Mesenchymal stem cell (in vitro differentiated cells and primary cell): ENCODE results near the gene BRAT1.

Experiments used
- DNase-seq: peaks from one replicate; pipeline ENCODE4 v3.0.0-alpha.2; 2013
- H2AFZ ChIP-seq: one replicate; pipeline ENCODE4 v1.6.1; 2013; ENCODE audit warnings: low read depth, mild to moderate bottlenecking, control low read depth, inconsistent platforms, low read length, moderate library complexity
- H2AK5ac ChIP-seq: 2 replicates; pipeline ENCODE4 v1.6.1; 2013; ENCODE audit warnings: low read length, moderate library complexity, mild to moderate bottlenecking, inconsistent platforms; ENCODE audit not compliant: severe bottlenecking
- H2BK120ac ChIP-seq: one replicate; pipeline ENCODE4 v1.6.1; 2013; ENCODE audit warnings: low read depth, mild to moderate bottlenecking, inconsistent platforms, low read length, moderate library complexity
- H2BK12ac ChIP-seq, 2 experiments: one replicate each; pipeline ENCODE4 v1.6.1; 2013; ENCODE audit warnings: inconsistent platforms in 2 of 2, low read length in 2 of 2, mild to moderate bottlenecking in 2 of 2, moderate library complexity in 2 of 2, control low read depth in 1 of 2
- H2BK15ac ChIP-seq: one replicate; pipeline ENCODE4 v1.6.1; 2013; ENCODE audit warnings: mild to moderate bottlenecking, low read depth, inconsistent platforms; ENCODE audit not compliant: poor library complexity, severe bottlenecking
- H2BK5ac ChIP-seq: 2 replicates; pipeline ENCODE4 v1.6.1; 2013; ENCODE audit warnings: low read depth, mild to moderate bottlenecking, low read length, control low read depth, inconsistent platforms; ENCODE audit not compliant: poor library complexity, severe bottlenecking
- H3K14ac ChIP-seq, 2 experiments: one replicate each; pipeline ENCODE4 v1.6.1; 2013; ENCODE audit warnings: inconsistent platforms in 2 of 2, low read length in 2 of 2, control low read depth in 1 of 2, mild to moderate bottlenecking in 1 of 2, moderate library complexity in 1 of 2
- H3K18ac ChIP-seq, 2 experiments: one replicate each; pipeline ENCODE4 v1.6.1; 2013; ENCODE audit warnings: inconsistent platforms in 2 of 2, low read length in 2 of 2, control low read depth in 1 of 2, low read depth in 1 of 2, mild to moderate bottlenecking in 1 of 2
- H3K23ac ChIP-seq, 2 experiments: one replicate each; pipeline ENCODE4 v1.6.1; 2013; ENCODE audit warnings: inconsistent platforms in 2 of 2, low read length in 2 of 2, mild to moderate bottlenecking in 2 of 2, moderate library complexity in 2 of 2, control low read depth in 1 of 2
- H3K27ac ChIP-seq: 2 replicates; pipeline ENCODE4 v1.5.1; 2013; ENCODE audit warnings: mild to moderate bottlenecking, moderate library complexity, low read length, control low read depth, inconsistent platforms; ENCODE audit not compliant: poor library complexity, severe bottlenecking
- H3K27me3 ChIP-seq, 2 experiments: 2 replicates each; pipeline versions ENCODE4 v1.6.1 to v1.7.0; 2013; ENCODE audit warnings: low read length in 2 of 2, mild to moderate bottlenecking in 2 of 2, moderate library complexity in 2 of 2, control low read depth in 1 of 2, inconsistent platforms in 1 of 2; ENCODE audit not compliant: control insufficient read depth in 1 of 2, insufficient read depth in 1 of 2
- H3K36me3 ChIP-seq, 2 experiments: 2 replicates each; pipeline versions ENCODE4 v1.6.1 to v1.7.0; 2013; ENCODE audit warnings: low read length in 2 of 2, control low read depth in 1 of 2, inconsistent platforms in 1 of 2, low read depth in 1 of 2, mild to moderate bottlenecking in 1 of 2; ENCODE audit not compliant: insufficient read depth in 2 of 2, control insufficient read depth in 1 of 2
- H3K4ac ChIP-seq, 2 experiments: one replicate each; pipeline ENCODE4 v1.6.1; 2013; ENCODE audit warnings: inconsistent platforms in 2 of 2, low read length in 2 of 2, mild to moderate bottlenecking in 2 of 2, moderate library complexity in 2 of 2, control low read depth in 1 of 2, low read depth in 1 of 2
- H3K4me1 ChIP-seq: 2 replicates; pipeline ENCODE4 v1.6.1; 2013; ENCODE audit warnings: low read depth, low read length, control low read depth; ENCODE audit not compliant: control insufficient read depth, insufficient read depth
- H3K4me2 ChIP-seq: 2 replicates; pipeline ENCODE4 v1.6.1; 2013; ENCODE audit warnings: low read length, mild to moderate bottlenecking, inconsistent platforms; ENCODE audit not compliant: poor library complexity, severe bottlenecking
- H3K4me3 ChIP-seq, 2 experiments: 2 replicates each; pipeline versions ENCODE4 v1.5.1 to v1.7.0; 2013; ENCODE audit warnings: low read length in 2 of 2, mild to moderate bottlenecking in 2 of 2, control low read depth in 1 of 2, low read depth in 1 of 2; ENCODE audit not compliant: insufficient read depth in 1 of 2
- H3K79me1 ChIP-seq: replicated peaks from 2 replicates; pipeline ENCODE4 v1.6.1; 2013; ENCODE audit warnings: mild to moderate bottlenecking, control low read depth, low read length, inconsistent platforms; ENCODE audit not compliant: poor library complexity, severe bottlenecking
- H3K9ac ChIP-seq: 2 replicates; pipeline ENCODE4 v1.7.0; 2013; ENCODE audit warnings: mild to moderate bottlenecking, low read length, moderate library complexity
- H3K9me3 ChIP-seq: 2 replicates; pipeline ENCODE4 v1.7.0; 2013; ENCODE audit warnings: mild to moderate bottlenecking, low read length; ENCODE audit not compliant: control insufficient read depth
- H4K8ac ChIP-seq: one replicate; pipeline ENCODE4 v1.6.1; 2013; ENCODE audit warnings: inconsistent platforms, mild to moderate bottlenecking, low read length, moderate library complexity
- H4K91ac ChIP-seq: one replicate; pipeline ENCODE4 v1.6.1; 2013; ENCODE audit warnings: mild to moderate bottlenecking, low read length, inconsistent platforms
- WGBS: methylation state at CpG from one replicate; pipeline ENCODE4 v1.1.7; 2013; ENCODE audit warnings: mixed read lengths; 5-methylcytosine and 5-hydroxymethylcytosine counted together

BRAT1 gene

GRCh38 chr7:2554661-2555111, 638 bp downstream of the BRAT1 start:
- Histone ChIP-seq H2BK12ac (peak overlapping the region in 1 of 2 experiments; percentile 51), H4K91ac (no peak overlapping the region), H3K27ac (no peak overlapping the region), H3K79me1 (peaks cover 17% of the 10 kb centered on the region), H3K4me1 (peaks cover 18% of the 10 kb centered on the region), H3K23ac (peak overlapping the region in 1 of 2 experiments; percentile 86), H3K36me3 (peaks cover 13 to 22% of the 10 kb centered on the region in 2 experiments), H2BK120ac (no peak overlapping the region), H4K8ac (no peak overlapping the region), H2BK15ac (no peak overlapping the region), H3K4ac (no peak overlapping the region), H3K18ac (peak overlapping the region in 1 of 2 experiments; percentile 16), H2AFZ (no peak overlapping the region), H2BK5ac (no peak overlapping the region), H2AK5ac (no peak overlapping the region), H3K9me3 (no peaks in the 10 kb centered on the region), H3K4me3 (peak overlapping the region; percentile 86 to 89), H3K9ac (peak overlapping the region; percentile 100), H3K14ac (peak overlapping the region in 1 of 2 experiments; percentile 78), H3K27me3 (no peaks in the 10 kb centered on the region), H3K4me2 (peak overlapping the region; percentile 95)
- WGBS: 19% methylated on average over 10 of the region's 12 CpGs
- no peak for DNase-seq

GRCh38 chr7:2553831-2554581, 1.3 kb downstream of the BRAT1 start:
- Histone ChIP-seq H2BK120ac (no peak overlapping the region), H3K36me3 (peaks cover 15 to 29% of the 10 kb centered on the region in 2 experiments), H2BK12ac (no peak overlapping the region), H3K79me1 (peaks cover 19% of the 10 kb centered on the region), H3K4me2 (peak overlapping the region; percentile 95), H2BK5ac (no peak overlapping the region), H2BK15ac (no peak overlapping the region), H3K14ac (no peak overlapping the region), H3K27me3 (no peaks in the 10 kb centered on the region), H3K9ac (peak overlapping the region; percentile 100), H4K91ac (no peak overlapping the region), H4K8ac (no peak overlapping the region), H2AK5ac (no peak overlapping the region), H3K4me1 (peaks cover 18% of the 10 kb centered on the region), H3K27ac (no peak overlapping the region), H2AFZ (no peak overlapping the region), H3K4ac (no peak overlapping the region), H3K4me3 (peak overlapping the region in 1 of 2 experiments; percentile 89), H3K9me3 (no peaks in the 10 kb centered on the region), H3K18ac (no peak overlapping the region), H3K23ac (no peak overlapping the region)
- no peak for DNase-seq
- 90% methylated on average over 15 of the region's 16 CpGs for WGBS

GRCh38 chr7:2553108-2553507, 2.2 kb downstream of the BRAT1 start:
- Histone ChIP-seq H3K4ac (no peak overlapping the region), H3K4me2 (no peak overlapping the region), H3K14ac (no peak overlapping the region), H2BK12ac (no peak overlapping the region), H3K27ac (no peak overlapping the region), H3K4me3 (no peak overlapping the region), H4K91ac (no peak overlapping the region), H3K23ac (no peak overlapping the region), H3K36me3 (peaks cover 21 to 35% of the 10 kb centered on the region in 2 experiments), H3K4me1 (peaks cover 16% of the 10 kb centered on the region), H2BK15ac (no peak overlapping the region), H2AFZ (no peak overlapping the region), H2BK5ac (no peak overlapping the region), H2AK5ac (no peak overlapping the region), H3K79me1 (peaks cover 21% of the 10 kb centered on the region), H3K9ac (no peak overlapping the region), H3K27me3 (no peaks in the 10 kb centered on the region), H3K18ac (no peak overlapping the region), H2BK120ac (no peak overlapping the region), H4K8ac (no peak overlapping the region), H3K9me3 (no peaks in the 10 kb centered on the region)
- WGBS: 96% methylated on average over 8 of the region's 10 CpGs
- DNase-seq: no peak

GRCh38 chr7:2551418-2551817, 3.9 kb downstream of the BRAT1 start:
- Histone ChIP-seq H4K91ac (no peak overlapping the region), H3K4ac (no peak overlapping the region), H3K4me3 (no peak overlapping the region), H4K8ac (no peak overlapping the region), H3K4me1 (peaks cover 16% of the 10 kb centered on the region), H3K9me3 (no peaks in the 10 kb centered on the region), H3K18ac (no peak overlapping the region), H3K9ac (no peak overlapping the region), H3K36me3 (peaks cover 31 to 49% of the 10 kb centered on the region in 2 experiments), H2BK5ac (no peak overlapping the region), H3K79me1 (peaks cover 32% of the 10 kb centered on the region), H2BK120ac (no peak overlapping the region), H2AFZ (no peak overlapping the region), H3K4me2 (no peak overlapping the region), H2AK5ac (no peak overlapping the region), H2BK12ac (no peak overlapping the region), H2BK15ac (peak overlapping the region; percentile 49), H3K27me3 (no peaks in the 10 kb centered on the region), H3K14ac (no peak overlapping the region), H3K23ac (no peak overlapping the region), H3K27ac (no peak overlapping the region)
- no peak for DNase-seq
- 99% methylated on average over 8 of the region's 8 CpGs for WGBS
